IMR-90 (cell line): ENCODE results near the gene PSMC3.

ENCODE experiments used
- MAFK ChIP-seq: IDR thresholded peaks from 2 replicates; pipeline ENCODE4 v1.6.1; 2012; ENCODE audit warnings: low read depth, low read length, improper control_type of control experiment
- MXI1 ChIP-seq: IDR thresholded peaks from 2 replicates; pipeline ENCODE4 v1.6.1; 2012; ENCODE audit warnings: low read depth, mild to moderate bottlenecking, low read length, moderate library complexity, borderline replicate concordance
- POLR2A ChIP-seq: IDR thresholded peaks from 2 replicates; pipeline ENCODE4 v1.6.1; 2012; ENCODE audit warnings: mild to moderate bottlenecking, low read depth, low read length
- RAD21 ChIP-seq: IDR thresholded peaks from 2 replicates; pipeline ENCODE4 v1.6.1; 2012; ENCODE audit warnings: low read length, improper control_type of control experiment
- RCOR1 ChIP-seq: IDR thresholded peaks from 2 replicates; pipeline ENCODE4 v1.6.1; 2012; ENCODE audit warnings: mild to moderate bottlenecking, low read length, improper control_type of control experiment; ENCODE audit not compliant: insufficient replicate concordance
- SMC3 ChIP-seq: fragments of 150-350 bp; IDR thresholded peaks from 2 replicates; pipeline ENCODE4 v1.6.1; 2016; ENCODE audit warnings: low read depth, mild to moderate bottlenecking, antibody characterized with exemption, low read length, moderate library complexity
- TF ChIP-seq, protein P1 (sequence below): conservative IDR thresholded peaks from 2 replicates; pipeline ENCODE4 v1.5.1; 2012; ENCODE audit warnings: mild to moderate bottlenecking, low read depth, low read length, improper control_type of control experiment

DNA sequence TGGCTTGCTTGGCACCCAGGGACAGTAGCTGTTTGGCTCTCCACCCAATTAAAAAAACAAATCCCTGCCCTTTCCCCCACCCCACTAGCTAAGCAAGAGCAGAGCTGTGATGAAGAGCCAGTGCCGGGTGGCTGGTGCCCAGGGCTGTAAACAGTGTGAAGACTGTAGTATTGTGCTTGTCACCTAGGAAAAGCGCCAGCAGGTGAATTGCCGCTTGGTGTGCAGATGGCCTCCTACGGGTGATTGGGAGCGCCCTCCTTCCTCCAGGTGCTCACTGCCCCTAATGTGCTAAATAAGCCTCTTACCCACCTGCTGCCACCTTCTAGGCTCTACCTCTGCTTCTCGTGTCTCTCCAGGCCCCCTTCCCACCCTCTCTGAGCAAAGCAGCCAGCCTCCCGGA, 41.1 kb upstream of the PSMC3 start:
- TF ChIP-seq, protein P1, sequence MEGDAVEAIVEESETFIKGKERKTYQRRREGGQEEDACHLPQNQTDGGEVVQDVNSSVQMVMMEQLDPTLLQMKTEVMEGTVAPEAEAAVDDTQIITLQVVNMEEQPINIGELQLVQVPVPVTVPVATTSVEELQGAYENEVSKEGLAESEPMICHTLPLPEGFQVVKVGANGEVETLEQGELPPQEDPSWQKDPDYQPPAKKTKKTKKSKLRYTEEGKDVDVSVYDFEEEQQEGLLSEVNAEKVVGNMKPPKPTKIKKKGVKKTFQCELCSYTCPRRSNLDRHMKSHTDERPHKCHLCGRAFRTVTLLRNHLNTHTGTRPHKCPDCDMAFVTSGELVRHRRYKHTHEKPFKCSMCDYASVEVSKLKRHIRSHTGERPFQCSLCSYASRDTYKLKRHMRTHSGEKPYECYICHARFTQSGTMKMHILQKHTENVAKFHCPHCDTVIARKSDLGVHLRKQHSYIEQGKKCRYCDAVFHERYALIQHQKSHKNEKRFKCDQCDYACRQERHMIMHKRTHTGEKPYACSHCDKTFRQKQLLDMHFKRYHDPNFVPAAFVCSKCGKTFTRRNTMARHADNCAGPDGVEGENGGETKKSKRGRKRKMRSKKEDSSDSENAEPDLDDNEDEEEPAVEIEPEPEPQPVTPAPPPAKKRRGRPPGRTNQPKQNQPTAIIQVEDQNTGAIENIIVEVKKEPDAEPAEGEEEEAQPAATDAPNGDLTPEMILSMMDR = no peak
- TF ChIP-seq POLR2A (no peak), MAFK (no peak), MXI1 (no peak), RCOR1 (no peak), SMC3 (no peak), RAD21 (no peak)
